Hepatocyte (in vitro differentiated cells): Measurements from ENCODE around the gene NCF2. TPM values are rescaled to one million over a fixed set of nuclear protein-coding genes. Genes with fewer than 3 reads are reported as not detected.
"Not testable (repeated sequence)": the region's sequence is repeated elsewhere in the genome, so short reads cannot be mapped to it uniquely, and the experiment has no call there.

Experiments
- DNase-seq: peaks from one replicate; pipeline ENCODE4 v3.0.0-alpha.2; 2016; ENCODE audit warnings: low spot score
- H2AFZ ChIP-seq: fragments of 200-600 bp; sonication (generic); 2 replicates; pipeline ENCODE4 v1.6.0; 2016; ENCODE audit warnings: antibody characterized with exemption, mild to moderate bottlenecking
- H3K27ac ChIP-seq: fragments of 200-600 bp; sonication (generic); 2 replicates; pipeline ENCODE4 v1.5.1; 2016; ENCODE audit warnings: mild to moderate bottlenecking
- H3K27me3 ChIP-seq: fragments of 200-600 bp; sonication (generic); 2 replicates; pipeline ENCODE4 v1.6.1; 2016
- H3K36me3 ChIP-seq: fragments of 200-600 bp; sonication (generic); replicated peaks from 2 replicates; pipeline ENCODE4 v1.5.1; 2016; ENCODE audit warnings: low read depth; ENCODE audit not compliant: insufficient read depth
- H3K4me1 ChIP-seq: fragments of 200-600 bp; sonication (generic); 2 replicates; pipeline ENCODE4 v1.5.1; 2016; ENCODE audit warnings: mild to moderate bottlenecking, moderate library complexity; ENCODE audit not compliant: insufficient read depth
- H3K4me2 ChIP-seq: fragments of 200-600 bp; sonication (generic); 2 replicates; pipeline ENCODE4 v1.6.0; 2016
- H3K4me3 ChIP-seq: fragments of 200-600 bp; sonication (generic); 2 replicates; pipeline ENCODE4 v1.5.1; 2016; ENCODE audit warnings: mild to moderate bottlenecking
- H3K79me2 ChIP-seq: fragments of 200-600 bp; sonication (generic); 2 replicates; pipeline ENCODE4 v1.6.0; 2017; ENCODE audit warnings: mild to moderate bottlenecking
- H3K9me2 ChIP-seq: fragments of 200-600 bp; sonication (generic); replicated peaks from 2 replicates; pipeline ENCODE4 v1.6.0; 2017; ENCODE audit warnings: mild to moderate bottlenecking; ENCODE audit not compliant: insufficient read depth
- H3K9me3 ChIP-seq: fragments of 200-600 bp; sonication (generic); 2 replicates; pipeline ENCODE4 v1.5.1; 2016; ENCODE audit warnings: low read depth, mild to moderate bottlenecking
- H4K20me1 ChIP-seq: fragments of 200-600 bp; sonication (generic); 2 replicates; pipeline ENCODE4 v1.6.0; 2016; ENCODE audit warnings: mild to moderate bottlenecking; ENCODE audit not compliant: insufficient read depth, poor library complexity, severe bottlenecking
- CTCF ChIP-seq: fragments of 200-600 bp; sonication (generic); IDR thresholded peaks from 2 replicates; pipeline ENCODE4 v1.5.1; 2016; ENCODE audit warnings: antibody characterized with exemption, mild to moderate bottlenecking; ENCODE audit not compliant: poor library complexity
- EZH2 ChIP-seq: fragments of 200-600 bp; sonication (generic); IDR thresholded peaks from 2 replicates; pipeline ENCODE4 v1.6.1; 2016; ENCODE audit warnings: antibody characterized with exemption, mild to moderate bottlenecking, borderline replicate concordance
- EZH2phosphoT487 ChIP-seq: fragments of 200-600 bp; sonication (generic); IDR thresholded peaks from one replicate; pipeline ENCODE4 v1.6.1; 2018; ENCODE audit warnings: antibody characterized with exemption, mild to moderate bottlenecking, low read depth, moderate library complexity; ENCODE audit not compliant: unreplicated experiment, severe bottlenecking
- WGBS: methylation state at CpG from one replicate; pipeline ENCODE4 v1.1.6; 2016; ENCODE audit warnings: low lambda C conversion rate; ENCODE audit errors: missing lambda C conversion rate; 5-methylcytosine and 5-hydroxymethylcytosine counted together
- polyA plus RNA-seq: library from polyadenylated mRNA; unstranded; fragments of >200 nt; fragmentation: Nextera tagmentation; extraction: Ambion mirVana; gene quantifications from 2 replicates; pipeline ENCODE4 v1.2.1, GENCODE V29; 2016
- total RNA-seq: library from RNA; depleted of rRNA; stranded (reverse); fragments of >200 nt; gene quantifications from 2 replicates; pipeline ENCODE4 v1.2.3, GENCODE V29; 2014

The NCF2 gene
- total and polyA plus RNA-seq, 2 experiments from 2014 or later = 3.1 to 13.7 TPM

DNA sequence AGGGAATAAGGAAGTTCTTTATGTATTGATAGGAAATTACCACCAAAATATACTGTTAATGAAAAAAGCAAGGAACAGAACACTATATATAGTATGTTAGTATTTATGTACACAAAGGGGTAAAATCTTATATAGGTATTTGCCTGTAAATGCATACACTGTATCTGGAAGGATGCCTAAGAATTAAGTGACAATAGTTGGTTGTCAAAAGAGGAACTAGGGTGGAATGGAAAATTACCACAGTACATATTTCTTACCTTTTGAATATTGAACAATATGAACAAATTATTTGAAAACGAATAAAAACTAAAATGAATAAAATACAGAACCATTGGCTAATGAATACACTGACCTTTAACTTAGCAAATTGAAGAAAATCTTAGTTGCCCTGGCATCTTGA lies 31.8 kb upstream of the NCF2 start:
- 88% methylated on average over 1 of the region's 1 CpG for WGBS
- Histone ChIP-seq H3K27ac (peak overlapping the region; percentile 46), H4K20me1 (no peaks in the 10 kb centered on the region), H3K9me2 (no peaks in the 10 kb centered on the region), H3K4me3 (no peak overlapping the region), H3K36me3 (no peaks in the 10 kb centered on the region), H3K4me2 (no peak overlapping the region), H3K9me3 (no peaks in the 10 kb centered on the region), H3K4me1 (peaks cover 3% of the 10 kb centered on the region), H3K79me2 (no peaks in the 10 kb centered on the region), H3K27me3 (no peaks in the 10 kb centered on the region), H2AFZ (no peak overlapping the region)
- DNase-seq = no peak
- no peak for TF ChIP-seq EZH2phosphoT487
- no peak for TF ChIP-seq CTCF
- TF ChIP-seq EZH2 = no peak

- Histone ChIP-seq H3K9me3 (no peaks in the 10 kb centered on the region), H3K36me3 (no peaks in the 10 kb centered on the region), H4K20me1 (no peaks in the 10 kb centered on the region), H3K27ac (no peak overlapping the region), H3K4me2 (no peak overlapping the region), H2AFZ (no peak overlapping the region), H3K4me1 (no peaks in the 10 kb centered on the region), H3K4me3 (no peak overlapping the region), H3K9me2 (no peaks in the 10 kb centered on the region), H3K79me2 (no peaks in the 10 kb centered on the region), H3K27me3 (no peaks in the 10 kb centered on the region)
- TF ChIP-seq CTCF = no peak
- no peak for TF ChIP-seq EZH2
- no peak for TF ChIP-seq EZH2phosphoT487
- no peak for DNase-seq
- 72% methylated on average over 2 of the region's 2 CpGs for WGBS
These were observed 30.1 kb upstream of the NCF2 start for GRCh38 chr1:183620311-183620710.

GRCh38 chr1:183619781-183620180 lies 29.5 kb upstream of the NCF2 start:
- WGBS = 59% methylated on average over 1 of the region's 1 CpG
- no peaks in the 10 kb centered on the region for H4K20me1 ChIP-seq
- H3K4me3 ChIP-seq = no peak overlapping the region
- H3K27ac ChIP-seq = no peak overlapping the region
- H3K4me1 ChIP-seq = no peaks in the 10 kb centered on the region
- H3K36me3 ChIP-seq = no peaks in the 10 kb centered on the region
- no peaks in the 10 kb centered on the region for H3K9me2 ChIP-seq
- no peak for TF ChIP-seq CTCF
- no peak for TF ChIP-seq EZH2
- TF ChIP-seq EZH2phosphoT487 = no peak
- no peak for DNase-seq
- H3K9me3 ChIP-seq = no peaks in the 10 kb centered on the region
- H3K4me2 ChIP-seq = no peak overlapping the region
- H3K27me3 ChIP-seq = no peaks in the 10 kb centered on the region
- no peak overlapping the region for H2AFZ ChIP-seq
- H3K79me2 ChIP-seq = no peaks in the 10 kb centered on the region

- H3K4me1 ChIP-seq, H3K9me2 ChIP-seq, H3K36me3 ChIP-seq, H3K9me3 ChIP-seq, H4K20me1 ChIP-seq, DNase-seq, H3K27me3 ChIP-seq, H3K79me2 ChIP-seq, H3K4me3 ChIP-seq, H3K27ac ChIP-seq, H3K4me2 ChIP-seq, H2AFZ ChIP-seq: not testable (repeated sequence)
- 35% methylated on average over 4 of the region's 5 CpGs for WGBS
These were observed 27.9 kb upstream of the NCF2 start for GRCh38 chr1:183618202-183618601.

GRCh38 chr1:183612975-183613374 lies 22.7 kb upstream of the NCF2 start:
- WGBS = 100% methylated on average over 2 of the region's 3 CpGs
- H4K20me1 ChIP-seq, H3K4me2 ChIP-seq, H3K9me3 ChIP-seq, H3K4me1 ChIP-seq, DNase-seq, H3K9me2 ChIP-seq, H3K27me3 ChIP-seq, H3K4me3 ChIP-seq, H3K79me2 ChIP-seq, H2AFZ ChIP-seq, H3K36me3 ChIP-seq, H3K27ac ChIP-seq: not testable (repeated sequence)
